IPS-18c (cell line): ENCODE data around the gene PLXNA4.
A peak's percentile ranks its signal among the peaks of the same experiment; 100 is the strongest.

Experiments used
- H3K4me3 ChIP-seq: 2 replicates; pipeline ENCODE4 v1.7.0; 2013; ENCODE audit warnings: low read depth, mild to moderate bottlenecking, low read length, moderate library complexity; ENCODE audit not compliant: insufficient read depth
- H3K9me3 ChIP-seq: one replicate; pipeline ENCODE4 v1.6.1; 2013; ENCODE audit warnings: mild to moderate bottlenecking, low read length, moderate library complexity; ENCODE audit not compliant: control insufficient read depth, insufficient read depth

Gene PLXNA4

GRCh38 chr7:132572526-132572925, 3.7 kb downstream of the PLXNA4 start:
- peak overlapping the region; percentile 5; the same call in 1 of the 2 replicates for H3K4me3 ChIP-seq
- H3K9me3 ChIP-seq, result peaks cover 5% of the 10 kb centered on the region

DNA sequence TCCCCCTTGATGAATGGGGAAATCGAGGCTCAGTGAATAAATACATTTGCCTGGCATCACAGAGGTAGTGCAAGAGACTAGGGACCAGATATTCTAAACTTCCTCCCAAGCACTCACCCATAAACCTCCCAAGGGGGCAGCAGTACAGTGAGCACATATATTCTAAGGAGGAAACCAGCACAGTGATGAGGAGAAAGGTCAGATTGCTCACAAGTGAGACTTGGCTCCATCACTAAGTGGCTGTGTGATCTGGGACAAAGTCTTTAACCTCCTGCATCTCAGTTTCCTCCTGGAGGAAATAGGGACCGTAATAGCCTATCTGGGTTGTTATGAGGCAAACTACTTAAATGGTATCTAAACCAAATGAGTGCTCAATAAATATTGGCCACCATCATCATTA, 4.3 kb downstream of the PLXNA4 start:
- Histone ChIP-seq H3K4me3 (no peak overlapping the region), H3K9me3 (peaks cover 5% of the 10 kb centered on the region)

DNA sequence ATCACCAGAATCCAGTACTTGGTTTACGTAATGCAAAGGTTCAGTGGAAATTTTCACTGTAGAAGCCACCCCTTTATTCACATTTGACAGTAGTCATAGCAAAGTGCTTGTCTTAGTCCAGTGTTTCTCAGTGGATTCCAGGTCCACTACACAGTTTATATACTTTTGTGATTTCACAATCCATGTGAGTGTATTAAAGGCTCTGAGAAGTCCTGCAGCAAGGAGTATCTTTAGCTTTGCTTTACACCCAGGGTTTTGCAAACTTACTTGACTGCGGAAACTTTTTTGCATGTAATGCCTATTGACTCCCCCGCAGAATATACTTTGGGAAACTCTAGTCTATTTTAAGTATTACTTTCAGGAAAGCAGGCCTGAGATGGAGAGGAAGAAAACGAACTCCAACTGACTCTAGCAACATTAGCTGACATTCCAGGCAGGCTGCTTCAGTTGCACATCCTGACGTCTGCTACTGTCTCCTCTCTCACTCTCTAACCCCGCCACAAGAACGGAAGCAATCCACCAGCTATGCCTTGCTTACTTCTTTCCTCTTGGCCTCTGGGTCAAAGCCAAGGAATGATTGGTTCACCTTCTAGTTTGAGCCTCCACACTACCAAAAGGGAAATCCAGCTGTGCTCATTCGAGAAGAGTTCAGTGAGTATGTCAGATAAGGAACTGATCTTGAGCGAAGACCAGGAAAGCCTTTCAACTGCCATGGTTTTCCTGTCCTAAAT, 6.2 kb downstream of the PLXNA4 start:
- Histone ChIP-seq H3K4me3 (no peak overlapping the region), H3K9me3 (peaks cover 6% of the 10 kb centered on the region)

DNA sequence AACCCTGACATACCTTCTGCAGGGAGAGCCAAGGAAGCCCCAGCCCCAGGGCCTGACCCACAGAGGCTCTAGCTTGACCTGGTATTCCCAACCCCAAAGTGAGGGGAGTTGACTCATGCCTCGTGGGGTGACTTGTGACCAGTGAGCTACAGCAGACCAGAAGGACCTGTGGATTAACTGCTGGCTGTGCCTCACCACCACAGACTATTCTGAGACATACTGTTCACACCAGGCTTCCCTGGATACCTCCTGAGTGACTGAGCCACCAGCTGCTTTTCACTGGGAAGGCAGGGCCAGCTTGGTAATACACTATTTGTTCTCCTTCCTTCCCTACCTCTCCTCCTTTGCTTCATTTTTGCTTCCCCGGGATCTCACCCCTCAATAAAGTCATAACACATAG, 7.3 kb downstream of the PLXNA4 start:
- H3K9me3 ChIP-seq, result peaks cover 2% of the 10 kb centered on the region
- no peak overlapping the region for H3K4me3 ChIP-seq

- Histone ChIP-seq H3K4me3 (no peak overlapping the region), H3K9me3 (peaks cover 2% of the 10 kb centered on the region)
These were observed 10.4 kb downstream of the PLXNA4 start for GRCh38 chr7:132565885-132566284.

DNA sequence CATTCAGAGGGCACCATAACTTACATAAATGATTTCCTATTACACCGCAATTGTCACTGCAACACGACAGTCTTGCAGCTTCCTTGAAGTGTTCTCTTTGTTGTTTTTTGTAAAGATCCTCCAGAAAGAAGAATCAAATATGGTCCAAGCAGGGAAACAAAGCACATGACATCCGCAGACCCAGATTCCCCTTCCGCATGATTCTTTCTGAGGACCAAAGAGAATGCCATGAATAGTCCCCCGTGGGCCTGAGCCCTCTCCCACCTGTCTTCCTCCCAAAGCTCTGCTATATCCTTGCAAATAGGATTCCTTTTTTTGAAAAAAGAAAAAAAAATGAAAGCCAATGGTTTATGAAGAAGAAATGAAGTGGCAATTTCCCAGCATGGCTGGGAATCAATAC, 10.8 kb downstream of the PLXNA4 start:
- Histone ChIP-seq H3K4me3 (no peak overlapping the region), H3K9me3 (peaks cover 2% of the 10 kb centered on the region)

DNA sequence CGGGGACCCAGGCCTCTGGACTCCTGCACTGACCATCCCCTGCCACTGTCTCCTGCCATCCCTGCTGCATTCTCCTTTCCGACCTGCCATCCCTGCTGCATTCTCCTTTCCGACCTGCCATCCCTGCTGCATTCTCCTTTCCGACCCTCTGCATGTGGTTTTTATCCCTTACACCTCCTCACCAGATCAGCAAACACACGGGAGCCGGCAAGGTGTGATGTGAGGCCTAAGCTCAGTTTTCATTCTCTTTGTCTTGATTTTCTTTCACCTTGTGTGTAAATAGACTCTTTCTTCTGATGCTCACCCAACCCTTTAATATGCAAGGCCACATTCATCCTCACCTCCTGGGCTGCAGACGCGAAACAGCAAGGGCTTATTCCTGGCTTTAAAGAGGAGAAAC, 11.4 kb downstream of the PLXNA4 start:
- Histone ChIP-seq H3K9me3 (peaks cover 2% of the 10 kb centered on the region), H3K4me3 (no peak overlapping the region)

GRCh38 chr7:132564090-132564489, 12.2 kb downstream of the PLXNA4 start:
- Histone ChIP-seq H3K4me3 (no peak overlapping the region), H3K9me3 (peaks cover 2% of the 10 kb centered on the region)

DNA sequence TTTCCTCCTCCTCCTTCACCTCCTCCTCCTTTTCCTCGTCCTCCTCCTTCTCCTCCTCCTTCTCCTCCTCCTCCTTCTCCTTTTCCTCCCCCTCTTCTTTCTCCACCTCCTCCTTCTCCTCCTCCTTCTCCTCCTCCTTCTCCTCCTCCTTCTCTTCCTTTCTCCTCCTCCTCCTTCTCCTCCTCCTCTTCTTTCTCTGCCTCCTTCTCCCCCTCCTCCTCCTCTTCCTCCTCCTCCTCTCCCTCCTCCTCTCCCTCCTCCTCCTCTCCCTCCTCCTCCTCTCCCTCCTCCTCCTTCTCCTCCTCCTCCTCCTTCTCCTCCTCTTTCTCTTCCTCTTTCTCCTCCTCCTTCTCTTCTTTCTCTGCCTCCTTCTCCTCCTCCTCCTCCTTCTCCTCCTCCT, 13.6 kb downstream of the PLXNA4 start:
- Histone ChIP-seq H3K9me3 (peaks cover 2% of the 10 kb centered on the region), H3K4me3 (no peak overlapping the region)

DNA sequence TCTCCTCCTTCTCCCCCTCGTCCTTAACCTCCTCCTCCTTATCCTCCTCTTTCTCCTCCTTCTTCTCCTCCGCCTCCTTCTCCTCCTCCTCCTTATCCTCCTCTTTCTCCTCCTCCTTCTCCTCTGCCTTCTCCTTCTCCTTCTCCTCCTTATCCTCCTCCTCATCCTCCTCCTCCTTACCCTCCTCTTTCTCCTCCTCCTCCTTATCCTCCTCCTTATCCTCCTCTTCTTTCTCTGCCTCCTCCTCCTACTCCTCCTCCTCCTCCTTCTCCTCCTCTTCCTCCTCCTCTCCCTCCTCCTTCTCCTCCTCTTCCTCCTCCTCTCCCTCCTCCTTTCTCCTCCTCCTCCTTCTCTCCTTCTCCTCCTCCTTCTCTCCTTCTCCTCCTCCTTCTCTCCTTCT, 14.5 kb downstream of the PLXNA4 start:
- Histone ChIP-seq H3K4me3 (no peak overlapping the region), H3K9me3 (peaks cover 2% of the 10 kb centered on the region)

GRCh38 chr7:132560825-132561529, 15.3 kb downstream of the PLXNA4 start:
- Histone ChIP-seq H3K9me3 (peaks cover 2% of the 10 kb centered on the region), H3K4me3 (no peak overlapping the region)

DNA sequence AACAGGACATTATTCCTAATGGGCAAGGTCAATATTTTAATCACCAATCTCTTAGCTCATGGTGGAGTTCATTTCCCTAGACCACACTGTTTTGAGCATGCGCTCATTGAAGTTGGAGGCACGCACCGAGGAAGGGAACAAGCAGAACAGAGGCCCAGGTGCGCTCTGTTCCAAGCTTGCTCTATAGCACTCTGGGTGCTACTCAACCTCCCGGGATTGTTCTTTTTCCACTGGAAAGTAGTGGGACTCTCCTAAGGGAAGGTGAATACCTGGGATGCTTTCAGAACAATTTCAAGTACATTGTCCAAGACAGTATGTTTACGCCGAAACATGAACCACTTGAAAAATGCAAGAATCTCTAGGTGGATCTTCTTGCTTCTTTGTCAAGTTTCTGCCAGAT, 16.2 kb downstream of the PLXNA4 start:
- Histone ChIP-seq H3K9me3 (peaks cover 1% of the 10 kb centered on the region), H3K4me3 (no peak overlapping the region)

DNA sequence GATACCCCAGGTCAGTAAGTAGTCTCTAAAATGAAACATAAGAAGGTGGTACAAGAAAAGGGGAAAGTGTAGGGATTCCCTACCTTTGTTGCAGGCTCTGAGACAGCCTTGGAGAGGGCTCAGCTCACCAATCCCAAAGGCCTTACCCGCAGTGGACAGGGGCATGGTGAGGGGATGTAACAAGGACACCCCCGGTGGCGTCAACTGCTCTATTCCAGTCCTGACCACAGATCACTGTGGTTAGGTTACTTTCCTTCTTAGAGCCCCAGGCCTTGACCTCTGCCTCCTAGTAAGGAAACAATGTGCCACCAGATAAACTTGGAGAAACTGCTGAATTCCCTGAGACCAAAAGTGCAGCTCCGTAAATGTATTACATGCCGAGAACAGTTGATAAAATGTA, 17.5 kb downstream of the PLXNA4 start:
- no peaks in the 10 kb centered on the region for H3K9me3 ChIP-seq
- H3K4me3 ChIP-seq, result no peak overlapping the region

DNA sequence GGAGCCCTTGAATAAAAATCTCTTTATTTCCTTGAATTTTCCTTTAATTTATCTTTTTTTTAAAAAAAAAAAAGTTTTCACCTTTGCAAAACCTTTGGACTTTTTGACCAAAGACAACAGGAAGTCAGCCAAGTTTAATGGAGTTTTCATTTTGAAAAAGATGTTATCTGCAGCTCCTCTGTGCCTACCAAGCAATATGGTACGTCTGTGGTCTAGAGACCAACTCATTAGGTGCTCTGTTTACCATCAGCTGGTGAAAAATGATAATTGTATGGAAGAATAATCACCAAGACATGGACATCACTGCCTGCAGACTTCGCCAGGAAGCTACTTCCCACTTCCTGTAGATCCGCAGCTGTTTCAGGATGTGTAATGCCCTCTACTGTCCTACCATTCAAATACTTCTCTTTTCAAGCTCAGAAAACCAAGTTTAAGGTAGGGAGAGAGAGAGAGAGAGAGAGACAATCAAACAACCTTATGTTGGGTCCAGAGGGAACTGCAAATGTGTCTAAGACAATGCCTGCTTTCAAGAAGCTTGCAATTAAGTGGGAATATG, 18.7 kb downstream of the PLXNA4 start:
- no peaks in the 10 kb centered on the region for H3K9me3 ChIP-seq
- no peak overlapping the region for H3K4me3 ChIP-seq

DNA sequence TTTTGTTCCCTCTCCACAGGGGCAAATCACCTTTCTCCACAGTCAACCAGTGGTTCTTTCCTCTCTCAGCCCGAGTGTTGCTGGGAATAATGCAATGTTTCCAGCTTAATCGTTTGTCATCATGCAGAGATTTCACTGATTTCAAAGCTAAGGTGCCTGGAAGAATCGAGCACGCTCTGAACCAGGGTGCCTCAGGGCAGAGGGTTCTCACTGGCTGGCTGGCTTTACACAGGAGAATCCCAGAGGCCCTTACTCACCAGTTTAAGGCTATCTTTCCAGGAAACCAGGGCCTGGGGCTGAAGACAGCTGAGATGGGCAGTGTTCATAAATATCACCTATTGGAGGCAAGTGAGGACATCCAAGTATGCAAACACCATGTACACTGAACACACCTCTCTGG, 21.8 kb downstream of the PLXNA4 start:
- Histone ChIP-seq H3K4me3 (no peak overlapping the region), H3K9me3 (peaks cover 4% of the 10 kb centered on the region)

- peaks cover 4% of the 10 kb centered on the region for H3K9me3 ChIP-seq
- no peak overlapping the region for H3K4me3 ChIP-seq
These were observed 23.2 kb downstream of the PLXNA4 start for GRCh38 chr7:132553031-132553430.

GRCh38 chr7:132551886-132552285, 24.4 kb downstream of the PLXNA4 start:
- no peak overlapping the region for H3K4me3 ChIP-seq
- H3K9me3 ChIP-seq, result peaks cover 4% of the 10 kb centered on the region

DNA sequence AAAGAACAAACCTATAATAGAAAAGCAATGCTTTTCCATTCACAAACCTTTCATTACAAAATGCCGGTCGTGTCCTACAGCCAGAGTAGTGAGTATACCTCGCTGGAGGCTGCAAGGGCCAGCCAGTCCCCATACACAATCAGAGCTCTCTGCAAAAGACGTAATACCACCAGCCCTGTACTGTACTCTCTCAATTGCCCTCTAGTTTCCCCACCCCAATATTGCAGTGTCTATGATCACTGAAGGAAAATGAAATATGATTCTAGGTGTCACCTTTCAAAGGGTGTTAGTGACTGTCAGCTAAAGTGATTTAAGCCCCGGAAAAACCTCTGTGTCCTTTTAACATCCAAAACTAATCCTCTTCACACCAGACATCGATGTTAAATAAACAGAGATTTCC, 24.8 kb downstream of the PLXNA4 start:
- H3K9me3 ChIP-seq, result peaks cover 4% of the 10 kb centered on the region
- no peak overlapping the region for H3K4me3 ChIP-seq
